ENCODE data around the gene ENKD1.

The ENKD1 gene

GRCh38 chr16:67648088-67648763 lies 18.3 kb downstream of the ENKD1 start:
- no peak for DNase-seq

- DNase-seq: no peak
These were observed 18.9 kb downstream of the ENKD1 start for GRCh38 chr16:67647681-67648080.

GRCh38 chr16:67647111-67647651 lies 19.4 kb downstream of the ENKD1 start:
- DNase-seq: no peak

GRCh38 chr16:67645397-67646121 lies 21.0 kb downstream of the ENKD1 start:
- no peak for DNase-seq

GRCh38 chr16:67644038-67644437 lies 22.5 kb downstream of the ENKD1 start:
- DNase-seq: no peak

- DNase-seq: no peak
These were observed 24.5 kb downstream of the ENKD1 start for GRCh38 chr16:67641779-67642708.

GRCh38 chr16:67637625-67638024 lies 28.9 kb downstream of the ENKD1 start:
- no peak for DNase-seq

- no peak for DNase-seq
These were observed 29.8 kb downstream of the ENKD1 start for GRCh38 chr16:67636713-67637112.

- no peak for DNase-seq
These were observed 34.0 kb downstream of the ENKD1 start for GRCh38 chr16:67632415-67633172.

GRCh38 chr16:67628216-67628615 lies 38.3 kb downstream of the ENKD1 start:
- DNase-seq: no peak

GRCh38 chr16:67613808-67614207 lies 52.7 kb downstream of the ENKD1 start:
- no peak for DNase-seq

All from NCI-H2171 treated with DMSO at 0.1 percent for 48 hours (cell line).